K562 (cell line): ENCODE results near the gene GET3. TPM values are rescaled to one million over a fixed set of nuclear protein-coding genes. Genes with fewer than 3 reads are reported as not detected.

Experiments
- ATAC-seq: fragments of 200-7000 bp; cut with Tn5 transposase; 3 replicates; pipeline ENCODE4 v1.9.1; 2020; ENCODE audit warnings: moderate library complexity
- BruUV-seq: library from RNA; stranded (reverse); fragments of 400-500 nt; replicated peaks from 2 replicates; lab custom pipeline; 2021; lab: Mats Ljungman, UMichigan
- CTCF ChIA-PET: fragments of 300-600 bp; formaldehyde crosslinking; extraction: SDS; loops from one replicate; lab custom pipeline; 2021; ENCODE audit warnings: low intra/inter-chr PET ratio; lab: Yijun Ruan, JAX
- POLR2A ChIA-PET: fragments of 300-600, 350-650 bp; sonication (Branson Sonifier 250); formaldehyde crosslinking; extraction: SDS; loops from one replicate; lab custom pipeline; 2021; ENCODE audit warnings: antibody characterized with exemption, inconsistent platforms; lab: Yijun Ruan, JAX
- DNase-seq, 4 experiments: peaks; one replicate each; pipeline versions ENCODE4 v3.0.0 to v3.0.0-alpha.2; 2011 to 2018; ENCODE audit warnings: low spot score in 3 of 4, mixed read lengths in 3 of 4; ENCODE audit errors: extremely low read depth in 1 of 4
- FAIRE-seq: peaks from 2 replicates; lab custom pipeline; 2011; peaks lifted over from hg19 to GRCh38; lab: Jason Lieb, UNC
- H2AFZ ChIP-seq: 2 replicates; pipeline ENCODE4 v1.6.0; 2011; ENCODE audit warnings: low read depth, low read length, control low read depth, inconsistent platforms
- H3K27ac ChIP-seq: fragments of 200-600 bp; 3 replicates; pipeline ENCODE4 v1.8.0; 2011; ENCODE audit warnings: low read depth, mild to moderate bottlenecking, control low read depth, inconsistent platforms, low read length, moderate library complexity, mixed read lengths; ENCODE audit errors: extremely low read depth
- H3K27me3 ChIP-seq, 2 experiments: fragments of 300-600 bp in 1 of 2; 2 replicates in 1 of 2; 3 replicates in 1 of 2; pipeline versions ENCODE4 v1.6.0 to v1.8.0; 2011; ENCODE audit warnings: inconsistent platforms in 2 of 2, low read length in 2 of 2, mild to moderate bottlenecking in 1 of 2, mixed read lengths in 1 of 2, moderate library complexity in 1 of 2; ENCODE audit not compliant: control insufficient read depth in 2 of 2, insufficient read depth in 2 of 2
- H3K36me3 ChIP-seq: fragments of 300-600 bp; 3 replicates; pipeline ENCODE4 v1.8.0; 2011; ENCODE audit warnings: mild to moderate bottlenecking, low read length, inconsistent platforms; ENCODE audit not compliant: control insufficient read depth, insufficient read depth
- H3K4me1 ChIP-seq, 2 experiments: fragments of 200-600 bp in 1 of 2; replicated peaks in 1 of 2; 2 replicates in 1 of 2; 3 replicates in 1 of 2; pipeline versions ENCODE4 v1.5.1 to v1.8.0; 2011; ENCODE audit warnings: inconsistent platforms in 2 of 2, low read length in 2 of 2, mild to moderate bottlenecking in 1 of 2, mixed read lengths in 1 of 2, moderate library complexity in 1 of 2; ENCODE audit not compliant: control insufficient read depth in 2 of 2, insufficient read depth in 2 of 2
- H3K4me2 ChIP-seq: 2 replicates; pipeline ENCODE4 v1.6.1; 2011; ENCODE audit warnings: low read length, control low read depth, inconsistent platforms, mixed read lengths; ENCODE audit not compliant: insufficient read depth
- H3K4me3 ChIP-seq: fragments of 200-600 bp; sonication (generic), shearing (Covaris generic); 2 replicates; pipeline ENCODE4 v1.5.1; 2016; ENCODE audit warnings: control low read depth, inconsistent platforms
- H3K79me2 ChIP-seq: fragments of 200-600 bp; 3 replicates; pipeline ENCODE4 v1.8.0; 2011; ENCODE audit warnings: low read length, inconsistent platforms; ENCODE audit not compliant: control insufficient read depth, insufficient read depth
- H3K9ac ChIP-seq, 2 experiments: 2 replicates each; pipeline versions ENCODE4 v1.6.0 to v1.6.1; 2011; ENCODE audit warnings: low read depth in 2 of 2, low read length in 2 of 2, control low read depth in 1 of 2, inconsistent platforms in 1 of 2, mild to moderate bottlenecking in 1 of 2, mixed read lengths in 1 of 2; ENCODE audit not compliant: insufficient read depth in 1 of 2
- H3K9me1 ChIP-seq: one replicate; pipeline ENCODE4 v1.6.0; 2011; ENCODE audit warnings: inconsistent platforms, mild to moderate bottlenecking, low read length, moderate library complexity; ENCODE audit not compliant: control insufficient read depth, insufficient read depth
- H3K9me3 ChIP-seq: replicated peaks from 2 replicates; pipeline ENCODE4 v1.5.1; 2011; ENCODE audit warnings: low read depth, low read length, inconsistent platforms; ENCODE audit not compliant: control insufficient read depth, insufficient read depth
- H4K20me1 ChIP-seq: replicated peaks from 2 replicates; pipeline ENCODE4 v1.6.1; 2011; ENCODE audit warnings: low read length, inconsistent platforms, mixed read lengths; ENCODE audit not compliant: control insufficient read depth, insufficient read depth
- ATF4 ChIP-seq: fragments of 450-650 bp; formaldehyde crosslinking; IDR thresholded peaks from 2 replicates; pipeline ENCODE4 v1.4.0; 2022; ENCODE audit warnings: mild to moderate bottlenecking, moderate library complexity
- E2F8 ChIP-seq: fragments of 450-650 bp; IDR thresholded peaks from 2 replicates; pipeline ENCODE4 v1.7.1; 2018; ENCODE audit warnings: mild to moderate bottlenecking, low read depth; ENCODE audit not compliant: partially characterized antibody
- FOXK1 ChIP-seq: sonication (generic); formaldehyde crosslinking; IDR thresholded peaks from 2 replicates; pipeline ENCODE4 v1.8.0; 2022; ENCODE audit warnings: missing genetic modification reagents, mild to moderate bottlenecking, borderline replicate concordance
- GTF2E2 ChIP-seq: fragments of 200-800 bp; sonication (Bioruptor generic); IDR thresholded peaks from 2 replicates; pipeline ENCODE4 v1.6.1; 2016; ENCODE audit warnings: missing genetic modification characterization, missing compliant biosample characterization
- GTF2F1 ChIP-seq: IDR thresholded peaks from 2 replicates; pipeline ENCODE4 v1.6.1; 2011; ENCODE audit warnings: low read depth, low read length, improper control_type of control experiment
- HNRNPL ChIP-seq: fragments of 200-400 bp; formaldehyde crosslinking; IDR thresholded peaks from 2 replicates; pipeline ENCODE4 v1.6.1; 2017; ENCODE audit warnings: low read depth, mild to moderate bottlenecking, low read length
- JUNB ChIP-seq: fragments of 450-650 bp; formaldehyde crosslinking; conservative IDR thresholded peaks from 2 replicates; pipeline ENCODE4 v1.4.0; 2020; ENCODE audit warnings: mild to moderate bottlenecking
- LEF1 ChIP-seq: fragments of 450-650 bp; IDR thresholded peaks from 2 replicates; pipeline ENCODE4 v1.6.1; 2016; ENCODE audit warnings: mild to moderate bottlenecking
- RBM22 ChIP-seq: fragments of 200-400 bp; formaldehyde crosslinking; IDR thresholded peaks from 2 replicates; pipeline ENCODE4 v1.6.1; 2018; ENCODE audit warnings: low read length, low read depth; ENCODE audit not compliant: poor library complexity, severe bottlenecking
- RBM25 ChIP-seq: fragments of 200-400 bp; formaldehyde crosslinking; IDR thresholded peaks from 2 replicates; pipeline ENCODE4 v1.6.1; 2018; ENCODE audit warnings: low read length, low read depth, moderate library complexity; ENCODE audit not compliant: severe bottlenecking
- SUPT5H ChIP-seq: fragments of 450-650 bp; IDR thresholded peaks from 2 replicates; pipeline ENCODE4 v1.6.1; 2016
- TRIM24 ChIP-seq, 2 experiments: fragments of 450-650 bp; IDR thresholded peaks; 2 replicates each; pipeline ENCODE4 v1.6.1; 2016
- ZBED1 ChIP-seq: IDR thresholded peaks from 2 replicates; pipeline ENCODE4 v1.6.1; 2014
- ZFX ChIP-seq: sonication (generic); formaldehyde crosslinking; IDR thresholded peaks from 2 replicates; pipeline ENCODE4 v1.8.0; 2022; ENCODE audit warnings: mild to moderate bottlenecking, missing genetic modification reagents, moderate library complexity
- ZNF408 ChIP-seq: fragments of 250-450 bp; sonication (Bioruptor Pico); IDR thresholded peaks from 2 replicates; pipeline ENCODE4 v1.4.0; 2020; ENCODE audit warnings: low read depth, mild to moderate bottlenecking, moderate library complexity
- WGBS: fragments of 100-300 bp; shearing (Covaris generic); methylation state at CpG from one replicate; pipeline ENCODE4 v1.1.6; 2016; ENCODE audit warnings: low coverage, mixed read lengths; ENCODE audit not compliant: insufficient coverage; ENCODE audit errors: missing lambda C conversion rate; 5-methylcytosine and 5-hydroxymethylcytosine counted together
- in situ Hi-C: fragments of 300-500 bp; cut with MboI; formaldehyde crosslinking; loops from 4 replicates; pipeline ENCODE4 v1.15.0; 2018; ENCODE audit warnings: inconsistent platforms, mixed read lengths
- intact Hi-C: fragments of 100-400 bp; cut with micrococcal nuclease; formaldehyde crosslinking; loops from 2 replicates; pipeline ENCODE4 v1.14.2; 2022
- polyA plus RNA-seq, 8 experiments: library from polyadenylated mRNA; depleted of rRNA in 4 of 8; stranded (reverse) in 5 of 8; unstranded in 3 of 8; fragments of >200 nt; fragmentation: Nextera tagmentation in 2 of 8; fragmentation: Illumina TruSeq in 1 of 8; extraction: Ambion mirVana in 2 of 8; extraction: Trizol in 1 of 8; gene quantifications; 2 replicates each; pipeline versions ENCODE4 v1.2.1 to v1.2.3, GENCODE V29; 2011 to 2014; ENCODE audit warnings: inconsistent platforms in 1 of 8, missing spikeins in 1 of 8
- total RNA-seq, 7 experiments: library from RNA; depleted of rRNA in 6 of 7; stranded (reverse); fragments of >200 nt in 6 of 7; fragmentation: Illumina TruSeq in 2 of 7; extraction: Trizol in 2 of 7; gene quantifications; 2 replicates each; pipeline versions ENCODE4 v1.2.1 to v1.2.3, GENCODE V29; 2011 to 2021; ENCODE audit warnings: low replicate concordance in 1 of 7
- TF ChIP-seq, protein P1 (sequence below): fragments of 250-450 bp; sonication (Bioruptor Pico); IDR thresholded peaks from 2 replicates; pipeline ENCODE4 v1.4.0; 2020; ENCODE audit warnings: borderline replicate concordance

Gene GET3
- total and polyA plus RNA-seq, 9 of the 15 experiments (the other 6 are each of a cell fraction or from before 2014, with no cell fraction given) = 8.3 to 83.5 (median 51.8) TPM

- Histone ChIP-seq H3K9ac (peak within 1 kb of the TSS; percentile 89 to 97), H4K20me1 (peaks cover 13% of the 10 kb centered on the region; the same call in 1 of the 2 replicates), H3K27me3 (no peaks in the 10 kb centered on the region), H3K36me3 (no peaks in the 10 kb centered on the region), H3K4me2 (peak within 1 kb of the TSS; percentile 96), H3K27ac (peak within 1 kb of the TSS; percentile 89), H3K4me1 (peaks cover 41 to 78% of the 10 kb centered on the region in 2 experiments), H3K9me3 (no peaks in the 10 kb centered on the region), H2AFZ (peak within 1 kb of the TSS; percentile 58), H3K79me2 (peaks cover 36% of the 10 kb centered on the region), H3K9me1 (no peaks in the 10 kb centered on the region), H3K4me3 (peak within 1 kb of the TSS; percentile 83)
- under 1% methylated on average over 65 of the region's 73 CpGs for WGBS
- in situ Hi-C loops = no loop called here
- peak; percentile 83 for FAIRE-seq
- DNase-seq = peak; percentile 80 to 98 (median 88)
- ATAC-seq = peak; percentile 78
- intact Hi-C loops = loop anchor here (10.0 kb wide), 1 partner anchor 227 kb away; no protein-coding TSS in a partner anchor
- CTCF ChIA-PET = no interaction called here
- POLR2A ChIA-PET = interaction anchor here (0.5 to 3.6 kb wide), 30 partner anchors 9 to 1055 kb away, joined by 3 to 44 read pairs (median 4); partner anchors contain the start of genes DHPS, DNASE2, GET3 and MAN2B1
- BruUV-seq = TSS peak; percentile 23
- TF ChIP-seq ZFX (CRISPR knock-in tag) (peak; percentile 85), ZNF408 (CRISPR knock-in tag) (no peak), JUNB (CRISPR knock-in tag) (0 out of 2 replicates have a peak, but pooled peaks have one; percentile 23), GTF2F1 (peak; percentile 97), ZBED1 (peak; percentile 93), RBM25 (peak; percentile 40), HNRNPL (peak; percentile 92), RBM22 (peak; percentile 98), TRIM24 (IDR thresholded peaks at IDR 0.05) (no peak; a peak in 1 of 4 replicates), FOXK1 (peak; percentile 58; the same call in 1 of the 2 replicates), E2F8 (peak; percentile 36), LEF1 (no peak), SUPT5H (peak; percentile 100), ATF4 (peak; percentile 54; the same call in 1 of the 2 replicates), GTF2E2 (tag) (peak; percentile 97)
- TF ChIP-seq, protein P1, sequence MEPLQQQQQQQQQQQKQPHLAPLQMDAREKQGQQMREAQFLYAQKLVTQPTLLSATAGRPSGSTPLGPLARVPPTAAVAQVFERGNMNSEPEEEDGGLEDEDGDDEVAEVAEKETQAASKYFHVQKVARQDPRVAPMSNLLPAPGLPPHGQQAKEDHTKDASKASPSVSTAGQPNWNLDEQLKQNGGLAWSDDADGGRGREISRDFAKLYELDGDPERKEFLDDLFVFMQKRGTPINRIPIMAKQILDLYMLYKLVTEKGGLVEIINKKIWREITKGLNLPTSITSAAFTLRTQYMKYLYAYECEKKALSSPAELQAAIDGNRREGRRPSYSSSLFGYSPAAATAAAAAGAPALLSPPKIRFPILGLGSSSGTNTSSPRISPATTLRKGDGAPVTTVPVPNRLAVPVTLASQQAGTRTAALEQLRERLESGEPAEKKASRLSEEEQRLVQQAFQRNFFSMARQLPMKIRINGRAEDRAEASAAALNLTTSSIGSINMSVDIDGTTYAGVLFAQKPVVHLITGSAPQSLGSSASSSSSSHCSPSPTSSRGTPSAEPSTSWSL (CRISPR knock-in tag) = no peak
These were observed 54.2 kb downstream of the GET3 start, which contains the start of gene JUNB for GRCh38 chr19:12791345-12792050. Gene JUNB, plus strand, starts transcription at chr19:12791486. Its CDS starts 286 bp downstream, at chr19:12791772.
